Measurements from ENCODE around the gene KRT36. TPM values are rescaled to one million over a fixed set of nuclear protein-coding genes. Genes with fewer than 3 reads are reported as not detected.

Gene KRT36
- total RNA-seq, 6 experiments from 2014 or later, result not detected

DNA sequence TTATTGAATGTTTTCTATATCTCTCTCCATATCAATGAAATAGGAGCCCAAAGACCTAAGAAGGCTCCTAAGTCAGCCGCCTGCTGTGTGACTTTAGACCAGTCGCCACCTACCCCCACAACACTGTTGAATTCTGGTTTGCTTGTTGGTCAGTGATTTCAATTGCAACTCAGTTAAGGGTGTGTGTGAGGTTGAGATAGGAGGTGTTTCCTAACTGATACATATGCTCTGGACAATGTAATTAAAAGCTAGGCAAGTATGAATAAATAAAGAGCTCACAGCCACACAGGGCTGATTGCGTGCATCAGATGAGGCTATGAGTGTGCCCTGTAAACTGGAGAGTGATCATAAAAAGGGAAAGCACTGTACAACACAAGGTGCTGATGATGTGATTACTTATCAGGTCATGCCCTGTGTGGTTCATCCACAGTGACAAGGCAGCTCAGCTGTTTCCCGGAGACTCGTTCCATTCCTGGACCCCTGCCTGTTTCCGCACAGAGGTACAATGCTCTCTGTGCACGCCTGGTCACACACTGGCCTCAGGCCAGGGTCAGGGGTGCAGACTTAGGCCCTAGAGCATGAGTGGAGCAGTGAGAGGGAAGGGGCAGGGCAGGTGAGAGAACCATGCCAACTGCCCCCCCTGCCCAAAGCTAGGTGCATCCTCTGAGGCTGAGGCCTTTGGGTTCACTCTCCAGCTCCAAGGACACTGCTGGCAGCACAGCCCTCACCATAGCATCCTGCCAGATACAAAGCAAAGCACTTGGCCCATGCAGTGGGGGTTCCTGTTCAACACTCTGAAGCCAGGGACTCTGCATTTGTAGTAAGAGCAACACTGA, 5.5 kb downstream of the KRT36 start:
- Mint-ChIP-seq H3K4me3 (no peak overlapping the region), H3K36me3 (ENCODE audit: low read depth) (no peaks in the 10 kb centered on the region), H3K27ac (no peak overlapping the region), H3K4me1 (ENCODE audit: low read depth) (peaks cover 15% of the 10 kb centered on the region), H3K9me3 (no peaks in the 10 kb centered on the region), H3K27me3 (ENCODE audit: insufficient read depth) (peaks cover 5% of the 10 kb centered on the region)
- DNase-seq, result no peak
- TF ChIP-seq, protein P1, sequence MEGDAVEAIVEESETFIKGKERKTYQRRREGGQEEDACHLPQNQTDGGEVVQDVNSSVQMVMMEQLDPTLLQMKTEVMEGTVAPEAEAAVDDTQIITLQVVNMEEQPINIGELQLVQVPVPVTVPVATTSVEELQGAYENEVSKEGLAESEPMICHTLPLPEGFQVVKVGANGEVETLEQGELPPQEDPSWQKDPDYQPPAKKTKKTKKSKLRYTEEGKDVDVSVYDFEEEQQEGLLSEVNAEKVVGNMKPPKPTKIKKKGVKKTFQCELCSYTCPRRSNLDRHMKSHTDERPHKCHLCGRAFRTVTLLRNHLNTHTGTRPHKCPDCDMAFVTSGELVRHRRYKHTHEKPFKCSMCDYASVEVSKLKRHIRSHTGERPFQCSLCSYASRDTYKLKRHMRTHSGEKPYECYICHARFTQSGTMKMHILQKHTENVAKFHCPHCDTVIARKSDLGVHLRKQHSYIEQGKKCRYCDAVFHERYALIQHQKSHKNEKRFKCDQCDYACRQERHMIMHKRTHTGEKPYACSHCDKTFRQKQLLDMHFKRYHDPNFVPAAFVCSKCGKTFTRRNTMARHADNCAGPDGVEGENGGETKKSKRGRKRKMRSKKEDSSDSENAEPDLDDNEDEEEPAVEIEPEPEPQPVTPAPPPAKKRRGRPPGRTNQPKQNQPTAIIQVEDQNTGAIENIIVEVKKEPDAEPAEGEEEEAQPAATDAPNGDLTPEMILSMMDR (IDR thresholded peaks at IDR 0.05), result no peak

DNA sequence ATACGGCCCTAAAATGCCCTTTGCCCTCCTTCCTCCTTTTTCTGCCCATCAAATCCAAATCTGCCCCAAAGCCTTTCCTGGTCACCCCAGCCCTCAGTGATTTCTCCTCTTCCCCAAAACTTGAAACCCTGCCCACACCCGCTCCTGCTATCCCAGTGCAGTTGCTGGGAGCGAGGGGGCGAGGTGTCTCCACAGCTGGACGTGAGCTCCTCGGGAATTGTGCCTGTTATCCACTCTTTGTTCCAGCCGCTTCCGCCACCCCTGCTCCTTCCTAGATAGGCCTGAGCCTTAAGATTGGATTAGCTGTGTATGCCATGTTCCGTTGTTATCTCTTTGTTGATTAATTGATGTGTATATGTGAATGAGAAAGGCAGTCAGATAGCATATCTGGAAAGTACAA, 6.2 kb downstream of the KRT36 start:
- Mint-ChIP-seq H3K9me3 (no peaks in the 10 kb centered on the region), H3K4me3 (no peak overlapping the region)
- TF ChIP-seq, protein P1 (IDR thresholded peaks at IDR 0.05), result no peak

DNA sequence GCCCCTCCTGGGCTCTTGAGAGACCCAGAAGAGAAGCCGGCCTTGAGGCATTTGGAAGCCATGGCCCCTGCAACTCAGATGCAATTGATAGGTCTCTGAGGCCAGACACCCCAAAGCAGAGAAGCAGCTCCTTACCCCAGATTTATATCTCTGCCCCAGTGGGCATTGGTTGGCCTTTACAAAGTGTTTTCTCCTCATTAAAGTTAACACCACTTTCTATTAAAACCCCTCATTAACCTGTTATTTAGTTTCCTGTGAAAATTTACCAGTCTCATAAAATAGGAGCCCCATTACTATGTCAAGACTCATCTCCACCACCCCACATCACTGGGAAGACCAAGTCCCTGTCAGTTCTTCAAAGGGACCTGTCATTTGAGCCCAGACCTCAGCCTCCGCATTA, 8.7 kb downstream of the KRT36 start, which contains the start of gene KRT35:
TSS of gene KRT35 (minus strand) at position 116 of the 400 bp plus-strand sequence. CDS start at position 62, 54 bp downstream.
- TF ChIP-seq, protein P1 (IDR thresholded peaks at IDR 0.05), result no peak
- DNase-seq, result no peak
- Mint-ChIP-seq H3K27me3 (ENCODE audit: insufficient read depth) (peaks cover 5% of the 10 kb centered on the region), H3K9me3 (no peaks in the 10 kb centered on the region), H3K36me3 (ENCODE audit: low read depth) (no peaks in the 10 kb centered on the region), H3K27ac (no peak within 1 kb of the TSS), H3K4me1 (ENCODE audit: low read depth) (peaks cover 15% of the 10 kb centered on the region), H3K4me3 (no peak within 1 kb of the TSS)

More for the DNA sequence above, 6.2 kb downstream of the KRT36 start:
- no peak overlapping the region for H3K27ac Mint-ChIP-seq
- H3K36me3 Mint-ChIP-seq (ENCODE audit: low read depth), result no peaks in the 10 kb centered on the region
- peaks cover 5% of the 10 kb centered on the region for H3K27me3 Mint-ChIP-seq (ENCODE audit: insufficient read depth)
- H3K4me1 Mint-ChIP-seq (ENCODE audit: low read depth), result peaks cover 15% of the 10 kb centered on the region
- no peak for DNase-seq

DNA sequence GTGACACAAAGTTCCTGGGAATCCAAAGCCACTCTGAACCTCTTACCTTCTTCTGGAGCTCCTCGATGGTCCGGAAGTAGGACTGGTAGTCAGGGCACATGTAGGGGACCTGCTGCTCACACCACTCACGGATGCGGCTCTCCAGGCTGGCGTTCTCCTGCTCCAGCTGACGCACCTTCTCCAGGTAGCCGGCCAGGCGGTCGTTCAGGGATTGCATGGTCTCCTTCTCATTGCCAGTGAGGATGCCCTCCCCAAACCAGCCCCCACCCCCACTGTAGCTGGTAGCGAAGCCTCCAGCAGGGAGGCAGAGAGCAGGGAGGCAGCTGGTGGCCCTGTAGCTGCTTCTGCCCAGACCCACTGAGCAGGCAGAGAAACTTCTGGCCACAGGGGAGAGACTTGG, 9.1 kb downstream of the KRT36 start:
- peaks cover 5% of the 10 kb centered on the region for H3K27me3 Mint-ChIP-seq (ENCODE audit: insufficient read depth)
- no peak overlapping the region for H3K4me3 Mint-ChIP-seq
- H3K9me3 Mint-ChIP-seq, result no peaks in the 10 kb centered on the region
- H3K27ac Mint-ChIP-seq, result no peak overlapping the region
- TF ChIP-seq, protein P1 (IDR thresholded peaks at IDR 0.05), result no peak
- no peaks in the 10 kb centered on the region for H3K36me3 Mint-ChIP-seq (ENCODE audit: low read depth)
- no peak for DNase-seq
- H3K4me1 Mint-ChIP-seq (ENCODE audit: low read depth), result peaks cover 15% of the 10 kb centered on the region

DNA sequence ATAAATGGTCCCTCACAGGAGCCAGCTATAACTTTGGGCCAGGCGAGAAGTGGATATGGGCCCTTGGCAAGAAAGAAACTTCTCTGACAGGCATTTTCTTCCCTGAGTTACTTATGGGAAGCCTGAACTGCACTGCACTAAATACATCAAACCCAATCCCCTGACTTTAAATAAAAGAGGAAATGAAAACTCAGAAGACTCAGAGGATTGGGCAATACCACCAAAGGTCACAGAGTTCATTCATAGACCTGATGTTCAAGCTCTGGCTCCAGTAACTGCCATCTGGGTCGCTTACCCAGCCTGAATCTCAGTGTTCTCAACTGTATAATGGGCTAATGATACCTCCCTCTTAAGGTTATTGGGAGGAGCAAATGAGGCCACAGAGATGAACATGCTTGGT, 9.6 kb downstream of the KRT36 start:
- Mint-ChIP-seq H3K36me3 (ENCODE audit: low read depth) (no peaks in the 10 kb centered on the region), H3K4me1 (ENCODE audit: low read depth) (peaks cover 14% of the 10 kb centered on the region), H3K4me3 (no peak overlapping the region), H3K9me3 (no peaks in the 10 kb centered on the region), H3K27me3 (ENCODE audit: insufficient read depth) (peaks cover 8% of the 10 kb centered on the region), H3K27ac (no peak overlapping the region)
- TF ChIP-seq, protein P1 (IDR thresholded peaks at IDR 0.05), result no peak
- DNase-seq, result no peak

All from HFFc6 (cell line).